Umbilical cord (tissue), 2 donors: ENCODE measurements around the gene GPC2. TPM values are rescaled to one million over a fixed set of nuclear protein-coding genes. Genes with fewer than 3 reads are reported as not detected.

ENCODE experiments used
- DNase-seq: peaks from one replicate; pipeline ENCODE4 v3.0.0-alpha.2; 2015; ENCODE audit warnings: low spot score
- total RNA-seq: library from RNA; depleted of rRNA; stranded (reverse); fragments of >200 nt; gene quantifications from one replicate; pipeline ENCODE4 v1.2.3, GENCODE V29; 2014; ENCODE audit warnings: low replicate concordance; ENCODE audit not compliant: insufficient read depth

Gene GPC2
- total RNA-seq, 1 donor from 2014 or later: 0.72 TPM

GRCh38 chr7:100170101-100170897 is 6.9 kb downstream of the GPC2 start:
- no peak for DNase-seq

DNA sequence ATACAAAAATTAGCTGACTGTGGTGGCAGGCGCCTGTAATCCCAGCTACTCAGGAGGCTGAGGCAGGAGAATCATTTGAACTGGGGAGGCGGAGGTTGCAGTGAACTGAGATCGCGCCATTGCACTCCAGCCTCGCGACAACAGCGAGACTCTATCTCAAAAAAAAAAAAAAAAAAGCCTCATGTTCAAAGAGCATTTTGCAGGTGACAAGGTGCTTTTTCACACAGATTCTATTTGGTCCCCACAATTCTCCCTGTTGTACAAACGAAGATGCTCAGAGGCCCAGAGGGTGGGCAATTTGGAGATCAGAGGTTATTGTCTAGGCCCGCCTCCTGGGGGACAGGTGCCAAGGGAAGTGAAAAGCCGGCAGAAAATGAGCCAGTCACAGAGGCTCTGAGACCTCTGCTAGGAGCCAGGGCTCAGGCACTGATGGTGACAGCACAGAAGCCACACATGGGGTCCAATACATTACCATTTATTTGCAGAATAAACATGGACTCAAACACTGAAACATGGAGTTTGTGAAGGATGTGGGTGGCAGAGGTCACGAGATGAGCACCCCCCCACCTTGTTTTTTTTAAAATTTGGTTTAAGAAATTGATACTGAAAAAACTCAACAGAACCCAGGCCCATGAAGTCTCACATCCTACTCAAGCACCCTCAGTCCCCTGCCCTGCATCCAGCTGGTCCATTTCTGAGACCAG is 7.9 kb downstream of the GPC2 start:
- no peak for DNase-seq

DNA sequence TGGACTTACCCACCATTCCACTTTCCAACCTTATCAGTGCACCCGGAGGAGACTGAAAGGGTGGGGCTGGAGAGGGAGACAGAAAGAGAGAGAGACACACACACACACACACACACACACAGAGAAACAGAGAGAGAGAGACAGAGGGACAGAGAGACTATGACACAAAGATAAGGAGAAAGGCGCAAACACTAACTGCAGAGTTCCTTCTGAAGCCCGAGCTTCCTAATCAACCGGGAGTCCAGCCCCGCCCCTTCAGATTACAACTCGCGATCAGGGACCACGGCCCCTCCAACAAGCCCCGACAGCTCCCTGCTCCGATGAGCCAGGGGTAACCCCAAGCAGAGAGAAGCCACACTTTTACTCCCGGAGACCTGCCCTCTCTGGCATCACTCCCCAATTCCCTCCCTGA is 9.3 kb downstream of the GPC2 start:
- DNase-seq: peak; percentile 57

DNA sequence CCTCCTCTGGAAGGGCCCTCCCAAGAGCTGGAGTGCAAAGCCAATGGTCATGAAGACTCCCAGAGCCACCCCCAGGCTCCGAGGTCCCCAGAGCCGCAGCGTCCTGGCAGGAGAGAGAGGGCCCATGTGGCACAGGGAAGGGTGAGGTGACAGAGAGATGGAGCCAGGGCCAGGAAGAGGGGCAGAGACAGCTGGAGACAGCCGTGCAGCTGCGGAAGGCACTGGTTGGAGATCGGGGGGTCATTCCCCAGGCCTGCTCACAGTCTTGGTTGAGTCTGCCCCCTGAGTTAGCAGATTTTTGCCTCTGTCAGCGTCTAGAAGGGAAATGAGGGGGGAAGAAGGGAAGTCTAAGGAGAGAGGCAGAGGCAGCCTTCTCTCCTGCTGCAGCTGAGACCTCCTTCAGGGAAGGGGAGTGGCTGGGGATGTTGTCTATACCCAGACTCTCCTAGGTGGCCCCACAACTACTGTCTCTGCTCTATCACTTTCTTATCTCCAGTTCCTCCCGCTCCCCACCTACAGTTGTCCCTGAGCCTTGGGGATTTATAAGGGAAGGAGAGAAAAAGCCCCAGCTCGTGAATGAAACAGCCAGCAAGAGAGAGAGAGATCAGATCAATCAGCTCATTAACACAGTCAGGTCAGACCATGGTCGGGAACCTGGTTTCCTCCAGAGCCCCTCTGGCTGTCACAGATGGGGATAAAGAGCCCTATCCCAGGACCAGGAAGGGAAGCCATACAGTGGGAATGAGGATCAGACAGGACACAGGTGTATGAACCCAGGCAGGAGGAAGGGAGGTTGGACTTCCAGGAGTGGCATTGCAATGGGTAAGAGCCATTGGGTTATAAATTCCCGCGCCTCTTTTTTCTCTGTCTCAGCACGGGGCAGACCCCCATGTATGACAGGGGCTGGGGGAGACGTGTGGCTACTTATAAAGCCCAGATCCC is 9.9 kb downstream of the GPC2 start:
- peak; percentile 53 for DNase-seq

GRCh38 chr7:100166317-100166940 is 10.8 kb downstream of the GPC2 start:
- no peak for DNase-seq

GRCh38 chr7:100163871-100164270 is 13.3 kb downstream of the GPC2 start:
- DNase-seq: no peak

GRCh38 chr7:100163006-100163531 is 14.1 kb downstream of the GPC2 start:
- DNase-seq: peak; percentile 32

DNA sequence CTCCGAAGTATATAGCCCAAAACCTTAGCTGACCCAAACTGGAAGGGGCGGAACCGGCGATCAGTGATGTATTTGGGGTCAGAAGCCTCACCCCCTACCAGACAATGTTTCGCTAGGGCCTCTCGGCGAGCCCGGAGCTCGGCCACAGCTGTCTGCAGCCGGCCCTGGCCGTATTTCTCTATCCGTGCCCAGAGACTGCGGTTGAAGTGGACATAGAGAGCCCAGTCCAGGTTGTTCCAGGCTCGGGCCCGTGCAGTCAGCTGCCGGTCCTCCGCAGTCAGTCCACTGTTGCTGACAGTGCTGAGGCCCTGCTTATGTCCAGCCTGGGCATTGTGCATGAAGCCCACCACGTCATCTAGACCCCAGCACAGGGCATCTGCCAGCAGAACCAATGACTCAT is 17.1 kb downstream of the GPC2 start:
- no peak for DNase-seq

DNA sequence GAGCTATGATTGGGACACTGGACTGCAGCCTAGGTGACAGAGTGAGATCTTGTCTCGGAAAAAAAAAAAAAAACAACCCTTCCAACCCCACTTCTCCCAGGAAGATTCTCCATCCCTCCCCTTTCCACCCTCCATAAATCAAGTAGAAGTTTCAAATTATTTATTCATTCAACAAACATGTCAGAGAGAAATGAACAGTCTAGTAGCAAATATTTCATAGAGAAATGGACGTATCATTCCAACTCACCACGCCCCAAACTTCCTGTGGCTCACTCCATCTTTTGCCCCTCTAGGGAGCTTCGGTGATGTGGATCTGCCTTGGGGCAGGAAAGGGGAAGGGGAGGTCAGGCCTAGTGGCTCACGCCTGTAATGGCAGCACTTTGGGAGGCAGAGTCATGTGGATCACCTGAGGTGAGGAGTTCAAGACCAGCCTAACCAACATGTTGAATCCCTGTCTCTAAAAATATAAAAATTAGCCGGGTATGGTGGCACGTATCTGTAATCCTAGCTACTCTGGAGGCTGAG is 18.0 kb downstream of the GPC2 start:
- DNase-seq: no peak

- DNase-seq: peak; percentile 90
These were observed 18.7 kb downstream of the GPC2 start, which contains the start of gene TRAPPC14 for GRCh38 chr7:100158229-100159098. TRAPPC14 (minus strand) TSS chr7:100158723; CDS start chr7:100158499, 224 bp downstream.

- DNase-seq: no peak
These were observed 19.6 kb downstream of the GPC2 start for GRCh38 chr7:100157334-100158228.

DNA sequence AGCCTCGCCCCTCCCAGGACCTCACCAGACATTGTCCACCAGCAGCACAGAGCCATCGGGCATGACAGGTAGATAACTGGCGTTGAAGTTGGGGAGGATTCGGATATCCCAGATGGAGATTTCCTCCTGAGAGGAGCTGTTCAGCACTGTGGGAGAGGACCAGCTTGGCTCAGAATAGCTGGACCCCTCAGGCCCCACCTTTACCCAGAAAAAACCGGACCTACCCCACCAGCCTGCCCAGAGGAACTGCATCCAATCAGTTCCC is 20.2 kb downstream of the GPC2 start:
- no peak for DNase-seq

- no peak for DNase-seq
These were observed 20.7 kb downstream of the GPC2 start for GRCh38 chr7:100156331-100157068.

- no peak for DNase-seq
These were observed 21.4 kb downstream of the GPC2 start for GRCh38 chr7:100155553-100156317.

DNA sequence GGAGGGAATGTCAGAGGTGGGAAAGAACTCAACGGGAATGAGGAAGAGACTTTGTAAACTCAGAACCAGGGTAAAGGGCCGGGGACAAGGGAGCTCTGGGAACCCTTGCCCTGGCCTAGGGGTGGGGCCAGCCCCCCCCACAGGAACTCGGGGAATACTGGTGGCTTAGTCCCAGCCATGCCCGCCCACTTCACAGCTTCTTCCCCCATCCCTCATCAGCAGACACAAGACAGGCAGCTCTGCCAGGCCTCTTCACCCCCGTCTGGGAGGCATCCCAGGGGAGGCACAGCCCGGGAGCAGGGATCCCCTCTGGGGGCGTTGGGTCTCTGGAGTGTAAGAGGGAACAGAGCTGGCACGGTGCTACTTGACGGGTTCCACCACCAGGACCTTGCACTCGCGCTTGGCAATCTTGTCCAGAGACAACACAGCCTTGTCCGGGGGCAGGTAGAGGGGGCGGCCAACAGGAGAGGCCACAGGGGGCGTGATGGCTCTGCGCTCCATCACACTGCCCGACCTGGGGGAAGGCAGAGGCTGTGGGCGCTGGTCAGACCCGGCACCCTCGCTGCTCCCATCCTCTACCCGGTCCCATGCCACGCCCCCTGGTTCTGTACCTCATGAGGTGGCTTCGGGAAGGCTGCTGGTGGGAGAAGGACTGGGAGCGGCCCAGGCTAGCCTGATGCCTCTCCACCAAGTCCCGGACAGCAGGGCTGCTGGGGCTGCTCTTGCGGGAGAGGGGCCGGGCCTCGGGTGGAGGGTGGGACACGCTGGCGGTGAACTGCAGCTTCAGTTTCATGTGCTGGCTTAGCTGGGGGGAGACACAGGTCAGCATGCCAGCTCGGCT is 22.3 kb downstream of the GPC2 start:
- DNase-seq: no peak

GRCh38 chr7:100153708-100154535 is 23.3 kb downstream of the GPC2 start:
- DNase-seq: no peak
